Activated naive CD4-positive, alpha-beta T cell treated with anti-CD3 and anti-CD28 coated beads for 36 hours (primary cell): ENCODE results near the gene SORT1. TPM values are rescaled to one million over a fixed set of nuclear protein-coding genes. Genes with fewer than 3 reads are reported as not detected.

ENCODE experiments used
- CTCF ChIA-PET: fragments of 350-600 bp; sonication (Branson Sonifier 250); formaldehyde crosslinking; loops from one replicate; lab custom pipeline; 2021; ENCODE audit warnings: antibody characterized with exemption; lab: Charles Lee
- DNase-seq: peaks from one replicate; pipeline ENCODE4 v3.0.0-alpha.2; 2020
- H3K27ac Mint-ChIP-seq: one replicate; pipeline ENCODE4 v1.8.0; 2021; ENCODE audit warnings: mild to moderate bottlenecking, mixed read lengths
- H3K27me3 Mint-ChIP-seq: one replicate; pipeline ENCODE4 v1.8.0; 2021; ENCODE audit warnings: low read depth, mixed read lengths
- H3K36me3 Mint-ChIP-seq: one replicate; pipeline ENCODE4 v1.8.0; 2021; ENCODE audit warnings: low read depth, mixed read lengths
- H3K4me1 Mint-ChIP-seq: one replicate; pipeline ENCODE4 v1.8.0; 2021; ENCODE audit warnings: low read depth, mixed read lengths
- H3K4me3 Mint-ChIP-seq: one replicate; pipeline ENCODE4 v1.8.0; 2021; ENCODE audit warnings: mild to moderate bottlenecking, moderate library complexity, mixed read lengths
- H3K9me3 Mint-ChIP-seq: one replicate; pipeline ENCODE4 v1.8.0; 2021; ENCODE audit warnings: mixed read lengths
- intact Hi-C: fragments of 100-400 bp; cut with micrococcal nuclease; formaldehyde crosslinking; loops from one replicate; pipeline ENCODE4 v1.15.1; 2023
- total RNA-seq, 2 experiments: library from RNA; stranded (reverse); gene quantifications; one replicate each; pipeline ENCODE4 v1.2.3, GENCODE V29; 2021

Gene SORT1
- total RNA-seq, 2 experiments from 2014 or later, result 0.32 to 0.33 TPM

- intact Hi-C loops, result no loop called here
- Mint-ChIP-seq H3K27me3 (peaks cover 1% of the 10 kb centered on the region), H3K9me3 (no peaks in the 10 kb centered on the region), H3K4me3 (no peak overlapping the region), H3K4me1 (peaks cover 3% of the 10 kb centered on the region), H3K27ac (no peak overlapping the region), H3K36me3 (no peaks in the 10 kb centered on the region)
- CTCF ChIA-PET, result interaction anchor here (0.7 to 4.2 kb wide), 10 partner anchors 10 to 267 kb away, joined by 3 to 33 read pairs (median 4); partner anchors contain the start of gene SORT1
- DNase-seq, result no peak
These were observed 132.7 kb downstream of the SORT1 start for GRCh38 chr1:109265016-109265415.

- DNase-seq, result no peak
- H3K4me1 Mint-ChIP-seq, result peaks cover 3% of the 10 kb centered on the region
- peaks cover 1% of the 10 kb centered on the region for H3K27me3 Mint-ChIP-seq
- H3K36me3 Mint-ChIP-seq, result no peaks in the 10 kb centered on the region
- H3K27ac Mint-ChIP-seq, result no peak overlapping the region
- no peak overlapping the region for H3K4me3 Mint-ChIP-seq
- CTCF ChIA-PET, result interaction anchor here (0.7 to 4.2 kb wide), 15 partner anchors 9 to 268 kb away, joined by 3 to 33 read pairs (median 4); partner anchors contain the start of gene SORT1
- intact Hi-C loops, result no loop called here
- no peaks in the 10 kb centered on the region for H3K9me3 Mint-ChIP-seq
These were observed 133.4 kb downstream of the SORT1 start for GRCh38 chr1:109264379-109264755.

DNA sequence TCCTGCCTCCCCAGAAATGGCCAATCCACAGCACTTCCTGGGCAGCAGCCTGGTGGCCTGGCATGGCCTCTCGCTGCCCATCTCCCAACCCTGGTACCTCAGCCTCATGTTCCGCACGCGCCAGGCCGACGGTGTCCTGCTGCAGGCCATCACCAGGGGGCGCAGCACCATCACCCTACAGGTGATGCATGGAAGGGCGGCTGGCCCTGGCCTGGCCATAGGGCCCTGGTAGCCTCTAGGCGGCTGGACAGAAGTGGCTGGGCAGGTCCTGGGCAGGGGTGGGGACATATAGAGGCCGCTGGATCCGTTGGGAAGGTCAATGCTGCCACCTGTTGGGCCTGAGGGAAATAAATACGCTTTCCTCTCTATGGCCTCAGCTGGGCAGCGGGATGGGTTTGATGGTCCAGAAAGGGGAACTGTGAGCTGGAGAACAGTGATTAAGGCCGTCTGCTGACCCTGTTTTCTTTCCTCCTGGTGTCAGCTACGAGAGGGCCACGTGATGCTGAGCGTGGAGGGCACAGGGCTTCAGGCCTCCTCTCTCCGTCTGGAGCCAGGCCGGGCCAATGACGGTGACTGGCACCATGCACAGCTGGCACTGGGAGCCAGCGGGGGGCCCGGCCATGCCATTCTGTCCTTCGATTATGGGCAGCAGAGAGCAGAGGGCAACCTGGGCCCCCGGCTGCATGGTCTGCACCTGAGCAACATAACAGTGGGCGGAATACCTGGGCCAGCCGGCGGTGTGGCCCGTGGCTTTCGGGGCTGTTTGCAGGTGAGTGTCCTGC lies 133.9 kb downstream of the SORT1 start:
- DNase-seq, result peak; percentile 84
- CTCF ChIA-PET, result interaction anchor here (0.7 to 4.2 kb wide), 13 partner anchors 9 to 268 kb away, joined by 3 to 33 read pairs (median 4); partner anchors contain the start of gene SORT1
- H3K27me3 Mint-ChIP-seq, result peaks cover 1% of the 10 kb centered on the region
- H3K27ac Mint-ChIP-seq, result no peak overlapping the region
- intact Hi-C loops, result loop anchor here (1.0 kb wide), 3 partner anchors 62 to 269 kb away; no protein-coding TSS in a partner anchor
- peaks cover 3% of the 10 kb centered on the region for H3K4me1 Mint-ChIP-seq
- no peak overlapping the region for H3K4me3 Mint-ChIP-seq
- H3K9me3 Mint-ChIP-seq, result no peaks in the 10 kb centered on the region
- no peaks in the 10 kb centered on the region for H3K36me3 Mint-ChIP-seq

DNA sequence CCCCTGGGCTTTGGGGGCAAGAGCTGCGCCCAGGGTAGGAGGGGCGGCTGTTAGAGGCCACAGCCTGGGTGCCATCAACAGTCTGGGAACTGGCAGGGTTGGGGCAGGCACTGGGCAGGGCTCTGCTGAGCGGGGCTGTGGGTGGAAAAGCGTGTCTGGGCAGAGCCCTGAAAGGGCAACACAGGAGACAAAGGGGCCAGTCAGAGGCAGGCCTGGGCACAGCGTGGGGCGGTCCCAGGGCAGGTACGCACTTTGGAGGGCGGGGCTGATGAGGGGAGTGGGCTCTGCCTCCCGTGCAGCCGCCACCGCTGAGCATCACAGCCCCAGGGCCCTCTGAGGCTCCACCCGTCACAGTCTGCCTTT lies 134.5 kb downstream of the SORT1 start:
- Mint-ChIP-seq H3K4me1 (peaks cover 3% of the 10 kb centered on the region), H3K9me3 (no peaks in the 10 kb centered on the region), H3K27ac (no peak overlapping the region), H3K36me3 (no peaks in the 10 kb centered on the region), H3K27me3 (peaks cover 1% of the 10 kb centered on the region), H3K4me3 (no peak overlapping the region)
- CTCF ChIA-PET, result interaction anchor here (0.8 to 4.2 kb wide), 8 partner anchors 13 to 269 kb away, joined by 3 to 33 read pairs (median 5); partner anchors contain the start of gene SORT1
- DNase-seq, result no peak
- intact Hi-C loops, result loop anchor here (1.0 kb wide), 3 partner anchors 62 to 269 kb away; no protein-coding TSS in a partner anchor

DNA sequence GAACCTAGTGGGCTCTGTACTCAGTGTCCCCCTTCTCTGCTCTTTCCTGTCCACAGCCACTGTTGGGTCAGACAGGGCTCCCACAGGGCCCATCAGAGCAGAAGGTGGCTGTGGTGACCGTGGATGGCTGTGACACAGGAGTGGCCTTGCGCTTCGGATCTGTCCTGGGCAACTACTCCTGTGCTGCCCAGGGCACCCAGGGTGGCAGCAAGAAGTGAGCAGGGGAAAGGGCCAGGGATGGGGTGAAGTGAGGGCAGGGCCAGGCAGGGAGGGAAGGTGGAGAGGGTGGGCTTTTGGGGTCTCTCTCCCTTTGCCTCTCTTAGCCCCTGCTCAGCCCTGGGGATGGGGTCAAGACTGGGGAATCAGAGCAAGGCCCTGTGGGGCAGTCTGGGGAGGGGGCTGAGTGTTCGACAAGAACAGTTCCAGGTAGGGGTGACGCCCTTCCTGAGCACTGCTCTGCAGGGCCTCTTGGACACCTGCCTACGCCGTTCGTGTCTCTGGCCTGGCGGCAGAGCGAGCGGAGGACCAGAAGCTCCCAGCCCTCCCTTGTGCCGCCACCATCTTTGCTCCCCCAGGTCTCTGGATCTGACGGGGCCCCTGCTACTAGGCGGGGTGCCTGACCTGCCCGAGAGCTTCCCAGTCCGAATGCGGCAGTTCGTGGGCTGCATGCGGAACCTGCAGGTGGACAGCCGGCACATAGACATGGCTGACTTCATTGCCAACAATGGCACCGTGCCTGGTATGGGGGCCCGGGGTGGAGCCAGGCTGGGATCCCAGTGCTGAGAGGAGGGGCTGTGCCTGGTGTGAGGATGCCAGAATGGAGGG lies 135.3 kb downstream of the SORT1 start:
- H3K36me3 Mint-ChIP-seq, result no peaks in the 10 kb centered on the region
- no peak overlapping the region for H3K27ac Mint-ChIP-seq
- peaks cover 3% of the 10 kb centered on the region for H3K4me1 Mint-ChIP-seq
- CTCF ChIA-PET, result interaction anchor here (0.5 to 4.2 kb wide), 7 partner anchors 12 to 270 kb away, joined by 3 to 33 read pairs (median 3); partner anchors contain the start of gene SORT1
- H3K27me3 Mint-ChIP-seq, result peaks cover 1% of the 10 kb centered on the region
- no peak overlapping the region for H3K4me3 Mint-ChIP-seq
- DNase-seq, result no peak
- intact Hi-C loops, result loop anchor here (1.0 kb wide), 3 partner anchors 61 to 270 kb away; no protein-coding TSS in a partner anchor
- no peaks in the 10 kb centered on the region for H3K9me3 Mint-ChIP-seq

DNA sequence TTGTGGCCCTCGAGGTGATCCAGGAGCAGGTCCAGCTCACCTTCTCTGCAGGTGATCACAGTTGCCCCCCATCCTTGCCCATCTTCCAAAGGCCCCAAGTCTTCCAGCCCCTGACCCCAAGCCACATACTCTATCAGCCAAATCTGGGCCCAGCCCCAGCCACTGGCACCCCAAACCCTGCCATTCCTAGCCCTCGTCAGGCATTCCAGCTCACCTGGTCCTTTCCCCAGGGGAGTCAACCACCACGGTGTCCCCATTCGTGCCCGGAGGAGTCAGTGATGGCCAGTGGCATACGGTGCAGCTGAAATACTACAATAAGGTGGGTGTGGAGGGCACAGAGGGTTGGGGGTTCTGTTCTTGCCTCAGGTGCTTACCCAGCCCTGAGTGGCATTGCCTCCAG lies 136.1 kb downstream of the SORT1 start:
- Mint-ChIP-seq H3K36me3 (no peaks in the 10 kb centered on the region), H3K4me3 (no peak overlapping the region), H3K9me3 (no peaks in the 10 kb centered on the region), H3K27me3 (peaks cover 1% of the 10 kb centered on the region), H3K4me1 (peaks cover 3% of the 10 kb centered on the region), H3K27ac (no peak overlapping the region)
- intact Hi-C loops, result no loop called here
- CTCF ChIA-PET, result interaction anchor here (0.5 to 1.3 kb wide), 2 partner anchors 15 to 465 kb away, joined by 3 to 5 read pairs; no protein-coding TSS in a partner anchor
- DNase-seq, result no peak

- CTCF ChIA-PET, result interaction anchor here (0.5 to 1.3 kb wide), 2 partner anchors 16 to 464 kb away, joined by 3 to 5 read pairs; no protein-coding TSS in a partner anchor
- Mint-ChIP-seq H3K36me3 (no peaks in the 10 kb centered on the region), H3K27ac (no peak overlapping the region), H3K9me3 (no peaks in the 10 kb centered on the region), H3K4me1 (peaks cover 3% of the 10 kb centered on the region), H3K4me3 (no peak overlapping the region), H3K27me3 (peaks cover 1% of the 10 kb centered on the region)
- no peak for DNase-seq
- intact Hi-C loops, result no loop called here
These were observed 136.7 kb downstream of the SORT1 start for GRCh38 chr1:109261006-109261405.

- intact Hi-C loops, result no loop called here
- CTCF ChIA-PET, result interaction anchor here (0.6 to 1.3 kb wide), 4 partner anchors 17 to 273 kb away, joined by 3 to 4 read pairs (median 3); no protein-coding TSS in a partner anchor
These were observed 137.8 kb downstream of the SORT1 start for GRCh38 chr1:109259674-109260557.

More at GRCh38 chr1:109259674-109260557, 137.8 kb downstream of the SORT1 start:
- Mint-ChIP-seq H3K27ac (no peak overlapping the region), H3K9me3 (no peaks in the 10 kb centered on the region), H3K4me3 (no peak overlapping the region), H3K4me1 (peaks cover 5% of the 10 kb centered on the region), H3K36me3 (no peaks in the 10 kb centered on the region), H3K27me3 (peaks cover 1% of the 10 kb centered on the region)
- DNase-seq, result no peak

Other genes with a start within 250 kb of the SORT1 start
- gene SARS1, start 184.0 kb downstream of the SORT1 start, total RNA-seq, result 100 to 1,000 TPM; 363 TPM
- 1 to 10 TPM; 1.1 to 1.2 TPM for gene CELSR2, start 148.4 kb downstream of the SORT1 start, total RNA-seq
- 10 to 100 TPM; 19.3 to 21.5 TPM for gene PSRC1, start 114.8 kb downstream of the SORT1 start, total RNA-seq
- gene MYBPHL, start 90.9 kb downstream of the SORT1 start, total RNA-seq, result not detected
- gene PSMA5, start 28.5 kb upstream of the SORT1 start, total RNA-seq, result 100 to 1,000 TPM; 181 to 202 TPM
- gene SYPL2, start 68.6 kb upstream of the SORT1 start, total RNA-seq, result under 1 TPM in 1 of 2 experiments, not detected in 1; 0.05 TPM
- gene ATXN7L2, start 86.0 kb upstream of the SORT1 start, total RNA-seq, result 10 to 100 TPM; 15.2 to 16.4 TPM
- gene CYB561D1, start 96.2 kb upstream of the SORT1 start, total RNA-seq, result 1 to 10 TPM; 6.6 to 8.5 TPM
- 1 to 10 TPM; 1.5 to 1.7 TPM for gene AMIGO1, start 111.8 kb upstream of the SORT1 start, total RNA-seq
- under 1 TPM in 1 of 2 experiments, not detected in 1; 0.31 TPM for gene GPR61, start 142.0 kb upstream of the SORT1 start, total RNA-seq
- gene GNAI3, start 150.7 kb upstream of the SORT1 start, total RNA-seq, result 1 to 10 TPM; 8.0 to 8.5 TPM
- gene GNAT2, start 221.7 kb upstream of the SORT1 start, total RNA-seq, result under 1 TPM; 0.22 to 0.50 TPM
- gene AMPD2, start 221.9 kb upstream of the SORT1 start, total RNA-seq, result 10 to 100 TPM; 41.3 to 56.9 TPM